ENCODE measurements around the gene DSCAML1.

DNA sequence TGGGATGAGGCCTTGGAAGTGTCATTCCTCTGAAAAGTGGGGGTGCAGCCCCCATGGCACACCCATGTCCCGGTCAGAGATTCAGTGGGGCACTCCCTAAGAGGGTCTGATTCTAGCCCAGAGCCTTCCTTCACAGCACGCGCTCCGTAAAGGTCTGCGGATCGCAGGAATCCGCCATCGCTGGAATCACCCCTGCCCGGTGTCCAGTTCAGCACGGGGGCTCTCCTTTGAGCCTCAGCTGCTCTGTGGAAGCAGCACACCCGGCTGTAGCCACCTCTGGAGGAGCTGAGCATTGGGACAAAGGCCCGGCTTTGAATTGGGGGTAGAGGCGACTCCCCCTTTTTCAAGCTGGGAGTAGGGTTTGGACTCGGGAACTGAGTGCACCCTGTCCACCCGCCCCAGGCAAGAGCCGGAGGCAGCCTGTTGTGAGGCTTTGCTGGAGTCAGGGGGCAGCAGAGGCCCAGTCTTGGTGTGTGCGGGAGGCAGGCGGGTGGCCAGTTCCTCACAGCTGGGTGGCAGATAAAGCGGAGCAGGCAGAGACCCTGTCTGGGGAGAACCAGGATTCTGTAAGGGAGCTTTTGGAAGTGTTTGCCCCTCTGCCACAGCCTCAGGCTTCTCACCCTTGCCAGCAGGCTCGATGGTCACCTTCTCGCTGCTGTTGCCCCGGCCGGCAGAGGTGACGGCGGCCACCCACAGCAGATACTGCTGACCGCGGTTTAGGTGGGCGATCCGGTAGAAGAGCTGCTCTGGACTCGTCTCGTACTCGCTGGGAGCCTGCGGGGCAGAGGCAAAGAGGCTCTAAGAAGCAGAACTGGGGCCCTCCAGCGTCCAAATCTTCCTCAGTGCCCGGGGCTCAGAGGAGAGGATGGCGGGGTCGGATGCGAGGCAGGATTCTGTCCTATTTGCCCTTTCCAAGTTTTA is 353.5 kb downstream of the DSCAML1 start:
- TF ChIP-seq, protein P1, sequence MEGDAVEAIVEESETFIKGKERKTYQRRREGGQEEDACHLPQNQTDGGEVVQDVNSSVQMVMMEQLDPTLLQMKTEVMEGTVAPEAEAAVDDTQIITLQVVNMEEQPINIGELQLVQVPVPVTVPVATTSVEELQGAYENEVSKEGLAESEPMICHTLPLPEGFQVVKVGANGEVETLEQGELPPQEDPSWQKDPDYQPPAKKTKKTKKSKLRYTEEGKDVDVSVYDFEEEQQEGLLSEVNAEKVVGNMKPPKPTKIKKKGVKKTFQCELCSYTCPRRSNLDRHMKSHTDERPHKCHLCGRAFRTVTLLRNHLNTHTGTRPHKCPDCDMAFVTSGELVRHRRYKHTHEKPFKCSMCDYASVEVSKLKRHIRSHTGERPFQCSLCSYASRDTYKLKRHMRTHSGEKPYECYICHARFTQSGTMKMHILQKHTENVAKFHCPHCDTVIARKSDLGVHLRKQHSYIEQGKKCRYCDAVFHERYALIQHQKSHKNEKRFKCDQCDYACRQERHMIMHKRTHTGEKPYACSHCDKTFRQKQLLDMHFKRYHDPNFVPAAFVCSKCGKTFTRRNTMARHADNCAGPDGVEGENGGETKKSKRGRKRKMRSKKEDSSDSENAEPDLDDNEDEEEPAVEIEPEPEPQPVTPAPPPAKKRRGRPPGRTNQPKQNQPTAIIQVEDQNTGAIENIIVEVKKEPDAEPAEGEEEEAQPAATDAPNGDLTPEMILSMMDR (IDR thresholded peaks at IDR 0.05; ENCODE audit: low read depth, low read length), result peak; percentile 50
- TF ChIP-seq EZH2phosphoT487 (IDR thresholded peaks at IDR 0.05; ENCODE audit: low read depth), result no peak
